Activated naive CD8-positive, alpha-beta T cell treated with anti-CD3 and anti-CD28 coated beads, Interleukin-2, amount 50 U/mL, for 16 hours (primary cell): ENCODE results near the gene HGD.
A peak's percentile ranks its signal among the peaks of the same experiment; 100 is the strongest.
"Not testable (repeated sequence)": the region's sequence is repeated elsewhere in the genome, so short reads cannot be mapped to it uniquely, and the experiment has no call there.

Source experiments
- DNase-seq: peaks from one replicate; pipeline ENCODE4 v3.0.0-alpha.2; 2020; ENCODE audit warnings: low read depth, low spot score

Gene HGD

DNA sequence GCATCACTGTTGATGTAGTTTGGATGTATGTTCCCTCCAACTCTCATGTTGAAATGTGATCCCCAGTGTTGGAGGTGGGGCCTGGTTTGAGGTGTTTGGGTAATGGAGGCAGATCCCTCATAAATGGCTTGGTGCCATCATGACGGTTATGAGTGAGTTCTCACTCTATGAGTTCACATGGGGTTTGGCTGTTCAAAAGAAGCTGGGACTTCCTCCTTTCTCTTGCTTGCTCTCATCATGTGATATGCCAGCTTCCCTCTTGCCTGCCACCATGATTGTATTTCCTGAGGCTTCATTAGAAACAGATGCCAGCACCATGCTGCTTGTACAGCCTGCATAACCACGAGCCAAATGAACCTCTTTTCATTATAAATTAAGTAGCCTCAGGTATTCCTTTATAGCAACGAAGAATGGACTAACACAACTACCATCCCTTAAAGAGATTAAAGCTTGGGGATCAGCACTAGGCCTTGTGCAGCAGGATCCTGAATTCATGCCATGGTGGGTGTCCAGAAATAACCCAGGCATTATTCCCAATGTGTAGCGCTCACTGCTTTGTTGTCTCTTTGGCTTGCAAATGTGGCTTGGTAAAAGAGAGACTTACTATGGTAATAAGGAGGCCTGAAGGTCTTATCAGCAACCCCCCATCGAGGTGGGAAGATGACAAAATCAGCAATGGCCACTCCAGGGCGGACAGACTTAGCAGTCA, 44.0 kb downstream of the HGD start:
- DNase-seq, result no peak

- DNase-seq, result no peak
These were observed 45.1 kb downstream of the HGD start for GRCh38 chr3:120636795-120637401.

DNA sequence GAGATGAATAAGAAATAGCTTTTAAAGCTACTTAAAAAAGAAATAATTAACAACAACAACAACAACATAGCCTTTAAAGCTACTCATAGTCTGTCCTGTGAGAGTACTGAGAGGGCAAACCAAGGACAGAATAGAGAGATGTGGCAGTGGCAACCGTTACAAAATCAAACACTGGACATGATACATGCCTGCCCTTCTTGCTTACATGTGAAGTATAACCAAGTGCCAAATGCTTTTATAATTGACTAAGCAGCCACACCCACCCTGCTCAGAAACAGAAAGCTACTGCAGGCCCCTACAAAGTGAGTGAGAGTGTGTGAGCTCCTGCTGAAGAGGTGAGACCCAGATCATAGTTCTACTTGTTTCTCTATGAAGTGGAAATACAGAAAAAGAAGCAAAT, 47.5 kb downstream of the HGD start:
- DNase-seq, result no peak

- no peak for DNase-seq
These were observed 56.9 kb downstream of the HGD start for GRCh38 chr3:120625159-120625586.

DNA sequence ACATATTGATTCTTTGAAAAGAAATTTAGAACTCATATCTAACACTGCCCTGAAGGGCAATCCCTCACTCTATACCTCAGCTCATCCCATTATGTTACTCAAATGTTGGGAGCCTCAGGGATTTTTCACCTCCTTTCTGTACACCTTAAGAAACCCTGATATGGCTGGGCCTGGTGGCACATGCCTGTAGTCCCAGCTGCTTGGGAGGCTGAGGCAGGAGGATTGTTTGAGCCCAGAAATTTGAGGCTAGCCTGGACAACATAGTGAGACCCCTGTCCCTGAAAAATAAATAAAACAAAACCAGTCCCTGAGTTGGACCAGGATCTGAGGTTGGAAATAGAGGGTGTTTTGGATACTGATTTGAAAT, 58.3 kb downstream of the HGD start:
- no peak for DNase-seq

- DNase-seq, result no peak
These were observed 58.9 kb downstream of the HGD start for GRCh38 chr3:120622870-120623726.

- no peak for DNase-seq
These were observed 59.6 kb downstream of the HGD start for GRCh38 chr3:120622457-120622856.

DNA sequence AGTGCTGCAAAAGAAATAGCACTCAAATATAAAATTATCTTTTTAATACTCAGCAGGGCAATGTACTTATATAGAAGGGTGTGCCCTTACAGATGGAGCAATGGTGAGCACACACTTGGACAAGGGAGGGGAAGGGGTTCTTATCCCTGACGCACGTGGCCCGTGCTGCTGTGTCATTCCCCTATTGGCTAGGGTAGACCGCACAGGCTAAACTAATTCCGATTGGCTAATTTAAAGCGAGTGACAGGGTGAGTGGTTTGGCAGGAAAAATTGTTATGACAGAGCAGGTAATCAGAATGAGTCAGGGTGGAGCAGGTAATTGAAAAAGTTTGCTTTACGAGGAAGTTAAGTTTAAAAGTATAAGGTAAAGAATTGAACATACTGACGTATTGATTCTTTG, 65.3 kb downstream of the HGD start:
- not testable (repeated sequence) for DNase-seq

GRCh38 chr3:120615847-120616609, 66.0 kb downstream of the HGD start:
- DNase-seq, result no peak

DNA sequence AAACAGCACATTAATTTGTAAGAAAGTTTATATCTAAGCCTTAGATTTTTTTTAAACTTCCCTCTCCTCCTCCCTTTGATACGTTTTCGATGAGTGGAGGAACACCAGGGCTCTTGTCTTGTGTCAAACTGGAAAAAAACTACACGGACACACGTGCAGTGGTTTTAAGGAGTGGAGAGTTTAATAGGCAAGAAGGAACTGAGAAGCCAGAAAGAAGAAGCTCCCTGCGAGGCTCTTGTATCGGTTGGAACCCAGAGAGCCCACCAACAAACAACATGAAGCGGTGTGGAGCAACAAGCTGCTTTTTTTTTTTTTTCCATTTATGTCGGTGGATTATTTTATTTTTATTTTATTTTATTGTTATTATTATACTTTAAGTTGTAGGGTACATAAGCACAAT, 67.3 kb downstream of the HGD start:
- DNase-seq, result no peak

- DNase-seq, result no peak
These were observed 73.5 kb downstream of the HGD start for GRCh38 chr3:120608506-120608905.

GRCh38 chr3:120604784-120605183, 77.3 kb downstream of the HGD start:
- DNase-seq, result no peak

GRCh38 chr3:120604382-120604781, 77.7 kb downstream of the HGD start:
- no peak for DNase-seq

- no peak for DNase-seq
These were observed 79.4 kb downstream of the HGD start for GRCh38 chr3:120602682-120603081.

DNA sequence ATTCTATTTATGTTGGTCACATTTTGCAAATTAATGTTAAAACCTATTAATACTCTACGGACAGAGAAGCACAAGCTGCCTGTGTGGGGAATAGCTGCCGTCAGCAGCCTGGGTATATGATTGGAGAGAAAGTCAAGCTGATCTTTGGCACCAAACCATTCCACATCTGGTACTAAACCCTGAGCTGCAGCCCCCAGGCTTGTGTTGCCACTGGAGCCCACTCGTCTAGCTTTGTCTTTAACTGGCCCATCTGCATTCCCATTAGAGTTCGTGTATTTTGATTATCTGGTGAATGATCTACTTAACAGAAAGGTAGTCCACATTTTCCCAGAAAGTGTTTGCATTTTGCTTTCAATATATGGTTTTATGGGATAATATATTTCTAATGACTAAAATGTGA, 80.5 kb downstream of the HGD start:
- DNase-seq, result no peak

DNA sequence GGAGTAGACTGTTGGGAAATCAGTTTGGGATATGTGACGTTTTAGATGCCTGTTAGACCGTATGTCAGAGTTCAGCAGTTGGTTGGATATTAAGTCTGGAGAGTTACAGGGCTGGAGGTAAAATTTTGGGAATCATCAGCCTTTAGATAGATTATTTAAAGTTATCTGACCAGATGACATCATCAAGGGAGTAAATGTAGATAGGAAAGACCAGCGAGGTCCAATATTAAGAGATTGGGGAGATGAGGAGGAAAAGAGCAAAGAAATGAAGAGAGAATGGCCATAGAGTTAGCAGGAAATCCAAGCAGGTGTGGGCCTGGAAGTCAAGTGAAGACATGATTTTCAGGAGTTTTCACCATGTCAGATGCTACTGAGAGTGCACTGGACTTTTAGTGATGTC, 82.8 kb downstream of the HGD start:
- no peak for DNase-seq

DNA sequence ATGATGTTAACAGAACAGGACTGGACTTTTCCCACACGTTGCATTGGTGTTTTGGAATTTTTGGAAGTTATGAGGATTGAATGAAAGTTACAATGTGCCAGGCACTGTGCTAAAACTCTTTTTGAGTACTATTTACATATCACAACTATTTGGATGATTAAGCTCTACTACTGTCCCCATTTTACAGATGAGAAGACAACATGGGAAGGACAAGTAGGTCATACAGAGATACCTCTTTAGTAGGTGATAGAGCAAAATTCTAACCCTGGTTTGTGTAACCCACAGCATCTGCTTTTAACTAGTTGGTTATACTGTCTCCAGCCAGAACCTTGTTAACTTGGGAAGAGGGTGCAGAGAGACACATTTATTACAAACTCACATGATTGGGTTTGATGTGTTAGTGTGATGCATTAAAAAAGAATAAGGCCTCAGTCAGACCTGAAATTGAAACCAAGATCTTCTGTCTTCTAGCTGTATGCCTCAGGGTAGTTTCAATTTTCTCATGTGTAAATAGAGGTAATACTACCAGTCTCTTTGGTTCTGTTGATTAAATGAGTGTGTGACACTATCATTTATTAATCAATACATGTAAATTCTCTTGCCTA, 84.5 kb downstream of the HGD start:
- DNase-seq, result no peak

- no peak for DNase-seq
These were observed 85.2 kb downstream of the HGD start for GRCh38 chr3:120596853-120597223.

- DNase-seq, result peak; percentile 86
These were observed 85.8 kb downstream of the HGD start, which contains the start of gene NDUFB4 for GRCh38 chr3:120596116-120596852. TSS of gene NDUFB4 (plus strand) at chr3:120596336. CDS start at chr3:120596360, 24 bp downstream.

DNA sequence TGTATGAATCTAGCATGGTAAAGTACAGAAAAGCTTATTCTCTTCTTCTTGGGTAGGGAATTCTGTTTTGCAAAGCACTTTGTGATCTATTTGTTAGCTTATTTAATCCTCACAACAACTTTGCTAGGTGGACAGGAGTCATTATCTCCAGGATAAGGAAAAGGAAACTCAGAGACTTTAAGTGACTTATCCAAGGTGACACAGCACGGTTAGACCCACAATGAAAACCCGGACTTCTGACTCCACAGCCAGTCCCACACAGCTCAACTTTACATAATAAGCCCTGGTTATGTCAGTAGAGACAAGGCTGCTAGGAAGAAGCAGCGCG, 86.3 kb downstream of the HGD start:
- no peak for DNase-seq
